Loucy (cell line): Measurements from ENCODE around the gene GPRIN1.

ENCODE experiments used
- CTCF ChIP-seq: fragments of 200-600 bp; sonication (generic); conservative IDR thresholded peaks from 2 replicates; pipeline ENCODE4 v1.5.1; 2014; ENCODE audit warnings: mild to moderate bottlenecking, antibody characterized with exemption, low read length
- EZH2phosphoT487 ChIP-seq: fragments of 200-600 bp; IDR thresholded peaks from 2 replicates; pipeline ENCODE4 v1.6.1; 2018; ENCODE audit warnings: antibody characterized with exemption, mild to moderate bottlenecking, moderate library complexity, borderline replicate concordance

GRCh38 chr5:176596689-176597416 is 13.1 kb downstream of the GPRIN1 start:
- TF ChIP-seq CTCF: no peak
- no peak for TF ChIP-seq EZH2phosphoT487
